ENCODE results near the gene MCM9. TPM values are rescaled to one million over a fixed set of nuclear protein-coding genes. Genes with fewer than 3 reads are reported as not detected.

Gene MCM9
- total RNA-seq, 1 donor from 2014 or later = 5.5 TPM

DNA sequence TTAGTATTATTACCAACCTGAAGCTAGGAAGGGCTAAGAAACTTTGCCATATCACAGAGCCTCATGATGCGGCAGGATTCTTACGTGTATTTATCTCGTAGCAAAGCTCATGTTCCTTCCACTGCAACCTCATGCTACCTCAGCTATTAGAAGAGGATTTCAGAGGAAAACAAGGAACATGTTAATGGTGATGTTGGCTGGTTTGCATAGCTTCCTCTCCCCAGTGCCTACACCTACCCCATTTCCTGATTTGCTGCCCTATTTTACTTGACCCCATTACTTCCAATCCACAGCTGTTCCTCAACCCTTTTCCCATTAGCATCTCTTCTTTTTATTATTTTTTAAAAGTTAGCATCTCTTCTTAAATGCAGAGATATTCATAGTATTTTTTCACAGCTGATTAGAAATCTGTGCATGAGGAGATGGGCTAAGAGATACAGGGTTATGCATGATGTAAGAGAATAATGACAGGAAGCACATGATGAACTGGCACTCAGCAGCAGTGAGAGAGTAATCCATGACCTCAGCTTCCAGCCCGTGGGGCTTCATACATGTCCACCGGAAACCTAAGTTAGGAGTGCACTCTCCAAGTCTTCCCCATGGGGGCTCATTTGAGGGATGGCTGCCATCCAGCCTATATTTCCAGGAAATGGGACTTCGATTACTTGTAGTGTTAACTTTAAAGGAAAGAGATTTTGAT is 147.1 kb downstream of the MCM9 start:
- intact Hi-C loops (cut with micrococcal nuclease) = no loop called here

DNA sequence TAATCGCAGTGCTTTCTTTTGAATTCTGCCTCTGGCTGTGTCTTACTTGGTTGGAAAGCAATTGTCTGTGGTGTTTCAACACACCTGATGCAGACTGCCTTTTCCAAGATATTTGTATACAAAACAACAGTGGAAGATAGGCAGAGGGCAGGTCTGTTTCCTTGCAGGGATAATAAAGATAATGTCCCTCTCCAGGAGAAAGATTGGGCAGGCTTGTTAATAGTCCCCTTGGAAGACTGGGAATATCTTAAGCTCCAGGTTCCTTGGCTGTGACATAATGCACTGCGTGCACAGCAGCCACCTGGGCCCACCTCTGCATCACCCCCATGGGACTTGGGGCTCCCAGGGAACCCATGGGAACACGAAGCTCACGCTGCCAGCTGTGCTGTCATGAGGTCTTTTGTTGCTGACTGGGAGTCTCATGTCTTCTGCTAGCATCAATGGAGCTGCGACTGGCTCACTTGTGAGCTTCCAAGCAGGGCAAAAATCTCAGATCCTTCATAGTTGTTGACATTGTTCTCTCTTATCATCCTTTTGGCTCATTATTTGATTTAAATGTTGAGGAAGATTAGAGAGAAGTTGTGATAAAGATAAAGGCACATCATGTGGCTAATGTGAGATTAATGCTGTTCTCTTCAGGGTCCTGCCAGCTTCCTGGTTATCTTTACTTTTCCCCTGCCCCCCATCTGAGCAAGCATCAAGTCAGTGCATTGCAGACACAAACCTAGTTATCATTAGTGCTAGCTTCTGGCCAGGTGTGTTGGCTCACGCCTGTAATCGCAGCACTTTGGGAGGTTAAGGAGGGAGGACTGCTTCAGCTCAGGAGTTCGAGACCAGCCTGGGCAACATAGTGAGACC is 148.1 kb downstream of the MCM9 start:
- Histone ChIP-seq H3K4me1 (peaks cover 24% of the 10 kb centered on the region), H3K4me3 (no peak overlapping the region), H3K9me3 (replicated peaks) (no peaks in the 10 kb centered on the region), H3K27me3 (ENCODE audit: low read depth) (no peaks in the 10 kb centered on the region), H3K27ac (replicated peaks) (no peak overlapping the region), H3K36me3 (no peaks in the 10 kb centered on the region)
- intact Hi-C loops (cut with micrococcal nuclease) = no loop called here
- TF ChIP-seq, protein P1, sequence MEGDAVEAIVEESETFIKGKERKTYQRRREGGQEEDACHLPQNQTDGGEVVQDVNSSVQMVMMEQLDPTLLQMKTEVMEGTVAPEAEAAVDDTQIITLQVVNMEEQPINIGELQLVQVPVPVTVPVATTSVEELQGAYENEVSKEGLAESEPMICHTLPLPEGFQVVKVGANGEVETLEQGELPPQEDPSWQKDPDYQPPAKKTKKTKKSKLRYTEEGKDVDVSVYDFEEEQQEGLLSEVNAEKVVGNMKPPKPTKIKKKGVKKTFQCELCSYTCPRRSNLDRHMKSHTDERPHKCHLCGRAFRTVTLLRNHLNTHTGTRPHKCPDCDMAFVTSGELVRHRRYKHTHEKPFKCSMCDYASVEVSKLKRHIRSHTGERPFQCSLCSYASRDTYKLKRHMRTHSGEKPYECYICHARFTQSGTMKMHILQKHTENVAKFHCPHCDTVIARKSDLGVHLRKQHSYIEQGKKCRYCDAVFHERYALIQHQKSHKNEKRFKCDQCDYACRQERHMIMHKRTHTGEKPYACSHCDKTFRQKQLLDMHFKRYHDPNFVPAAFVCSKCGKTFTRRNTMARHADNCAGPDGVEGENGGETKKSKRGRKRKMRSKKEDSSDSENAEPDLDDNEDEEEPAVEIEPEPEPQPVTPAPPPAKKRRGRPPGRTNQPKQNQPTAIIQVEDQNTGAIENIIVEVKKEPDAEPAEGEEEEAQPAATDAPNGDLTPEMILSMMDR (IDR thresholded peaks at IDR 0.05; ENCODE audit: borderline replicate concordance) = no peak
- DNase-seq = no peak

More for the DNA sequence above, 147.1 kb downstream of the MCM9 start:
- no peak for DNase-seq
- no peak overlapping the region for H3K27ac ChIP-seq (replicated peaks)
- H3K4me3 ChIP-seq = no peak overlapping the region
- H3K4me1 ChIP-seq = peaks cover 24% of the 10 kb centered on the region
- no peaks in the 10 kb centered on the region for H3K36me3 ChIP-seq
- TF ChIP-seq, protein P1 (IDR thresholded peaks at IDR 0.05; ENCODE audit: borderline replicate concordance) = no peak
- no peaks in the 10 kb centered on the region for H3K27me3 ChIP-seq (ENCODE audit: low read depth)
- no peaks in the 10 kb centered on the region for H3K9me3 ChIP-seq (replicated peaks)

- no peaks in the 10 kb centered on the region for H3K9me3 ChIP-seq (replicated peaks)
- DNase-seq = no peak
- H3K4me3 ChIP-seq = no peak overlapping the region
- H3K27me3 ChIP-seq (ENCODE audit: low read depth) = no peaks in the 10 kb centered on the region
- H3K36me3 ChIP-seq = no peaks in the 10 kb centered on the region
- peaks cover 24% of the 10 kb centered on the region for H3K4me1 ChIP-seq
- intact Hi-C loops (cut with micrococcal nuclease) = no loop called here
- TF ChIP-seq, protein P1 (IDR thresholded peaks at IDR 0.05; ENCODE audit: borderline replicate concordance) = no peak
- H3K27ac ChIP-seq (replicated peaks) = no peak overlapping the region
These were observed 149.4 kb downstream of the MCM9 start for GRCh38 chr6:118785601-118786000.

- no peaks in the 10 kb centered on the region for H3K36me3 ChIP-seq
- H3K4me3 ChIP-seq = no peak overlapping the region
- H3K27me3 ChIP-seq (ENCODE audit: low read depth) = no peaks in the 10 kb centered on the region
- intact Hi-C loops (cut with micrococcal nuclease) = no loop called here
- no peaks in the 10 kb centered on the region for H3K9me3 ChIP-seq (replicated peaks)
- peaks cover 24% of the 10 kb centered on the region for H3K4me1 ChIP-seq
- TF ChIP-seq, protein P1 (IDR thresholded peaks at IDR 0.05; ENCODE audit: borderline replicate concordance) = no peak
- no peak overlapping the region for H3K27ac ChIP-seq (replicated peaks)
- DNase-seq = peak; percentile 21
These were observed 150.3 kb downstream of the MCM9 start for GRCh38 chr6:118784641-118785164.

DNA sequence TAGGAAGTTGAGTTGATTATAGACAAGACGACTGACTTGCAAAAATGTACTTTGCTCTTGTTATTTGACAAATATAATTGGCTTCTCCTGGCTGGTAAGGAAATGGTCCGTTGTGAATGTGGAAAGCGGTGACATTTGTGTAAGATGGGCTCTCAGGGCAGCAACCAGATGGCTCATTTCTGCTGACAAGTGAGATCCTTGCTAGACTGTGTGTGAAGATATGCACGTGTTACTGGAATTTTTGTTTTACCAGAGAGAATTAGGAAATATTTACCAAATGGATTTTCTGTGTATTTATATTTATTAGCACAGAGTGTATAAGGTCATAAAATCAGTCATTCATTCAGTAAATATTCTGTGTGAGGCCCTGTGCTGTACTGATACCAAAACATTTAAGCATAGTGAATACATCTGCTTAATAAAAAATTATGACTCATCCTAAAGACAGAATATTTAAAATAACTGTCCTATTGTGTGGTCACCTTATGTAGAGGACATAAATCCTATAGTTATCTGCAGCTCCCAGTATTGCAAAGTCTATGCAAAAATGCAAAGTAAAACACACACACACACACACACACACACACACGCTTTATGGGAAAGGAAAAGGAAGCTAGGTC is 150.9 kb downstream of the MCM9 start:
- peaks cover 24% of the 10 kb centered on the region for H3K4me1 ChIP-seq
- TF ChIP-seq, protein P1 (IDR thresholded peaks at IDR 0.05; ENCODE audit: borderline replicate concordance) = no peak
- no peaks in the 10 kb centered on the region for H3K36me3 ChIP-seq
- no peak for DNase-seq
- H3K9me3 ChIP-seq (replicated peaks) = no peaks in the 10 kb centered on the region
- no peaks in the 10 kb centered on the region for H3K27me3 ChIP-seq (ENCODE audit: low read depth)
- no peak overlapping the region for H3K4me3 ChIP-seq
- intact Hi-C loops (cut with micrococcal nuclease) = no loop called here
- no peak overlapping the region for H3K27ac ChIP-seq (replicated peaks)

Data from left ventricle myocardium inferior (tissue), 1 donor.